HG03354 (cell line): ENCODE results near the gene NR1H4.

ENCODE experiments used
- ATAC-seq: cut with Tn5 transposase; IDR thresholded peaks from one replicate; pipeline ENCODE4 v1.9.1; 2021; ENCODE audit warnings: mild to moderate bottlenecking; ENCODE audit not compliant: unreplicated experiment, poor library complexity, severe bottlenecking

Gene NR1H4

GRCh38 chr12:100610666-100611430 lies 137.2 kb downstream of the NR1H4 start:
- no peak for ATAC-seq

GRCh38 chr12:100612606-100613005 lies 138.9 kb downstream of the NR1H4 start:
- ATAC-seq: no peak
